Stimulated activated CD4-positive, alpha-beta T cell treated with anti-CD3 and anti-CD28 coated beads, Interleukin-1b, Interleukin-23, amount 100 ng/mL, for 4 hours (primary cell): Measurements from ENCODE around the gene LINC00237.

ENCODE experiments used
- DNase-seq, 2 donors: peaks; one replicate each; pipeline ENCODE4 v3.0.0-alpha.2; 2020; ENCODE audit warnings: low read depth in 2 of 2

Gene LINC00237

GRCh38 chr20:21125072-21125848 is 19.1 kb upstream of the LINC00237 start:
- DNase-seq: no peak

- no peak for DNase-seq
Measured at GRCh38 chr20:21124190-21124589, 18.0 kb upstream of the LINC00237 start.

GRCh38 chr20:21118782-21119181 is 12.6 kb upstream of the LINC00237 start:
- DNase-seq: no peak

- no peak for DNase-seq
Measured at GRCh38 chr20:21118138-21118537, 12.0 kb upstream of the LINC00237 start.

GRCh38 chr20:21117521-21117920 is 11.4 kb upstream of the LINC00237 start:
- DNase-seq: no peak

- no peak for DNase-seq
Measured at GRCh38 chr20:21114584-21114983, 8.4 kb upstream of the LINC00237 start.

- no peak for DNase-seq
Measured at GRCh38 chr20:21113697-21114096, 7.5 kb upstream of the LINC00237 start.

- no peak for DNase-seq
Measured at GRCh38 chr20:21111416-21111815, 5.3 kb upstream of the LINC00237 start.

GRCh38 chr20:21110811-21111210 is 4.7 kb upstream of the LINC00237 start:
- no peak for DNase-seq

GRCh38 chr20:21109144-21109543 is 3.0 kb upstream of the LINC00237 start:
- DNase-seq: no peak

GRCh38 chr20:21105429-21106170 is 558 bp downstream of the LINC00237 start:
- no peak for DNase-seq

GRCh38 chr20:21104921-21105320 is 1.2 kb downstream of the LINC00237 start:
- no peak for DNase-seq

GRCh38 chr20:21104466-21104761 is 1.7 kb downstream of the LINC00237 start:
- DNase-seq: no peak

- DNase-seq: no peak
Measured at GRCh38 chr20:21103582-21104465, 2.3 kb downstream of the LINC00237 start.

- DNase-seq: peak in 1 of 2 donors; percentile 9
Measured at GRCh38 chr20:21102603-21103311, 3.4 kb downstream of the LINC00237 start.

- no peak for DNase-seq
Measured at GRCh38 chr20:21101932-21102575, 4.1 kb downstream of the LINC00237 start.

GRCh38 chr20:21101453-21101931 is 4.7 kb downstream of the LINC00237 start:
- DNase-seq: no peak

- peak in 1 of 2 donors; percentile 4 for DNase-seq
Measured at GRCh38 chr20:21100578-21101452, 5.3 kb downstream of the LINC00237 start.

GRCh38 chr20:21099751-21100577 is 6.2 kb downstream of the LINC00237 start:
- DNase-seq: peak in 1 of 2 donors; percentile 11
